Measurements from ENCODE around the gene MBLAC1.

The MBLAC1 gene, protein sequence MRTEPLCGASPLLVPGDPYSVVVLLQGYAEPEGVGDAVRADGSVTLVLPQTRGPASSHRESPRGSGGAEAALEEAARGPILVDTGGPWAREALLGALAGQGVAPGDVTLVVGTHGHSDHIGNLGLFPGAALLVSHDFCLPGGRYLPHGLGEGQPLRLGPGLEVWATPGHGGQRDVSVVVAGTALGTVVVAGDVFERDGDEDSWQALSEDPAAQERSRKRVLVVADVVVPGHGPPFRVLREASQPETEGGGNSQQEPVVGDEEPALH

DNA sequence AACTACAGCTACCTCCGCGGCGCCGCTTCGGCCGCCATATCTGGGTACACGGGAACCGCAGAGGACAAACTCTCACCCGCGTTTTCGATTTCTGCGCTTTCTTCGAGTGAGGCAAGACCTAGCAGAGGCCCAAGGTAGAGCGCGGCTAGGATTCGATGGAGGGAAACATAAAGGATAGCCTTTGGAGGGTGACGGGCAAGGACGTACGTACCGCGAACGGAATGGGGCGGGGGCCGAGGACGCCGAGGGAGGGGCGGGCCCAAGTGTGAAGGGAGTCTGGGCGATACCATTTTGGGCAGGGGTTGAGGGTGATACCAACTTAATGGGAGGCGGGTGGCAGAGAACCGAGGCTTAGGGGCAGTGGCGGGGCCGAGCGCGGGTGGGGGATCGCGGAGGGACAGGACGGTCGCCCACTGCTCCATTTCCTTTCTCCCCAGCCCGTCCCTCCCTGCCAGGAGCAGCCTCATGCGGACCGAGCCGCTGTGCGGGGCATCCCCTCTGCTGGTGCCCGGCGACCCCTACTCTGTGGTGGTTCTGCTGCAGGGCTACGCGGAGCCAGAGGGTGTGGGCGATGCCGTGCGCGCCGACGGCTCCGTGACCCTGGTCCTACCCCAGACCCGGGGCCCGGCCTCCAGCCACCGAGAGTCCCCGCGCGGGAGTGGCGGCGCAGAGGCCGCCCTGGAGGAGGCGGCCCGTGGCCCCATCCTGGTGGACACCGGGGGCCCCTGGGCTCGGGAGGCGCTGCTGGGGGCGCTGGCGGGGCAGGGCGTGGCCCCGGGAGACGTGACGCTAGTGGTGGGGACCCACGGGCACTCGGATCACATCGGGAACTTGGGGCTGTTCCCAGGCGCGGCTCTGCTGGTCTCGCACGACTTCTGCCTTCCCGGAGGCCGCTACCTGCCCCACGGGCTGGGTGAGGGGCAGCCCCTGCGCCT lies at the start of gene MBLAC1:
TSS of gene MBLAC1 (plus strand) at position 37 of the 935 bp plus-strand sequence. CDS start at position 466, 429 bp downstream.
- DNase-seq (ENCODE audit: low read depth) = peak; percentile 83

DNA sequence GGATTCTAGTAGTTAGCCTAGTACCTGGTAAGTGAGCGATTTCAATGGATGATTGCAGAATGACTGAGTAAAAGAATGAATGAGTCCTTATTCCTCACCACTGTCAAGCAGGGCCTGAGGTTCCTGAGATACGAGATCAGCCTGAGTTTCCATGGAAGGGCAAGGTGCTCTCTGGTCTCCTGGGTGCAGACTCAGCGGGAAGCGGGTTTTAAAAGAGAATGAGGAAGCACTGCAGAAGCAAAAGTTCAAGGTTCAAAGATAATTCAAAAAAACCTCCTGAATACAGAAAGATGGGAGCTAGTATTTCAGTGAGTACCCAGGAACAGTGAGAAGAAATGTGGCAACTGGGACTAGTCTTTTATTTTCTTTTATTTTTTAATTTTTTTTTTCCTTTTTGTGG lies 49.6 kb upstream of the MBLAC1 start:
- no peak for DNase-seq (ENCODE audit: low read depth)

DNA sequence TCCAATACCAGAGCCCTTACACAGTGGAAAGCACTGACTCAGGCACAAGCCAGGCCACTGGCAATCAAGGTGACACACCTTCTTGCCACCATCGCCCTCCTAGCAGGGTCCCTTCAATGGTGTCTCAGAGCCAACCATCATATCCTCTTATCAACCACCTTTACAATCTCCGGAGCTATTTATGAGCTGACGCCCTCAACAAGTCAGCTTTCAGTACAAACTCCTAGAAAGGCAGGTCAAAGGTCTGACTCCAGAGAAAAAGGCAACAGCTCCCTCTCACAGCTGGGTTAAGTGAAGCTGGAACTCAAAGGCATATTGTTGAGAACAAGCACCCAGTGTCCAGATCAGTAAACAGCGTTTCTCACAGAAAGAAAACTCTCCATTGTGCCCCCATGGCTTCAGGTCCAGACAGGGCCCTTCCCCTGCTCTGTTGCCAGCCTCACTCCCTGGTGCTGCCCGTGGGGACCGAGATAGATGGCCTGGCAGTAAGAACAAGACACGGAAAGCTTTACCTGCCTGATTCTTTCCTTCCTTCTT lies 47.7 kb upstream of the MBLAC1 start:
- no peak for DNase-seq (ENCODE audit: low read depth)

DNA sequence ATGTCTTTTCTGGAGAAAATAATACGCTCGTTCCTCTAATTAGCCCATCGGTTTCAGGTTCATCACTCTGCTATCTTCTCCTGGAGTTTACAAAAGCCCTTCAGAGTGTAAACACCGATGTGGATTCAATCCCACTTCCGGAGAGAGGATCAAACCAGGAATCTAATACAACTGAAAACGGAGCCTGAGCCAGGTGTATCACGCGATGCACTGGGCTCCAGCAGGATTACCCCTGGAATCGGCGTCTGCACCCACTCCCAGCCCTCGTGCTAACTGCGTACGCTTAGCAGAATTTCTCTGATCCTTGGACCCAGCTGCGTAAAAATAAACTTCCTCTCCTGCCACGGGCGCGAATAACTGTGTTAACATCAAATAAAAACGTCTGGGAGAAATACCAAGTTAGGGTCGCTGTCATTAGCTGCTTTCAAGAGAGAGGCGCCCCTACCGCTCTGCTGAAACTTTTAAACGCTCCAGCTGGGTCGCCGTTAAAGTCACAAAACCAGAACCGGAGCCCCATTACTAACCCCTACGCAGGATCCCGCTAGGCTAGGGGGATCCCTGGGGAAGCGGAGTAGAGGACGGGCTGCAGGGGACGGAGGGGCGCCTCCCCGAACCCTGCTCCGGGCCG lies 45.7 kb upstream of the MBLAC1 start:
- DNase-seq (ENCODE audit: low read depth) = no peak

DNA sequence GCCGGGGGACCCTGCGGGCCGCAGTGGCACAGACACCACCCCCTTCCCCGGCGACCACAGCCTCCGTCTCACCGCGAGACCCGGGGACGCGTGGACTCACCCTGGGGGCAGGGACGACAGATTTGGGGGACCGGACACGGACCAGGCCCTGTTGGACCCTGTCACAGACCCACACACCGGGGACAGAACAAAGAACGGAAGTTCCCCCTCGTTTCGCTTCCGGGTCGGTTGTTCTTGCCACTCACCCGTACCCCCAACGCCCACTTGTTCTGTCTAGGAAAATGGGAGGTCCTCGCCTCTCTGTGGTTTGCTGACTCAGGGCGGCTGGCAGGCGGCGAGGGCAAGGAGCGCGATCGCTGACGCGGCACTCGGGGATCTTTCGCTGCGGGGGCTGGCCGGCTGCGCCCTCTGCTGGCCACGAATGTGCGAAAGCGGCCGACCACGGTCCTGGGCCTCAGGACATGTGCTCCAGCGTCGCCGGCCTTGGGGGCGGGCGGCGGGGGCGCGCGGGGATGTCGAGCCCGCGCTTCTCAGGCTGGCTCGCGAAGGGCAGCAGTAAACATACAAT lies 45.1 kb upstream of the MBLAC1 start, which contains the start of gene ZNF3:
TSS of gene ZNF3 (minus strand) at position 189 of the 568 bp plus-strand sequence. CDS start 4,366 bp downstream, outside the sequence.
- peak; percentile 98 for DNase-seq (ENCODE audit: low read depth)

DNA sequence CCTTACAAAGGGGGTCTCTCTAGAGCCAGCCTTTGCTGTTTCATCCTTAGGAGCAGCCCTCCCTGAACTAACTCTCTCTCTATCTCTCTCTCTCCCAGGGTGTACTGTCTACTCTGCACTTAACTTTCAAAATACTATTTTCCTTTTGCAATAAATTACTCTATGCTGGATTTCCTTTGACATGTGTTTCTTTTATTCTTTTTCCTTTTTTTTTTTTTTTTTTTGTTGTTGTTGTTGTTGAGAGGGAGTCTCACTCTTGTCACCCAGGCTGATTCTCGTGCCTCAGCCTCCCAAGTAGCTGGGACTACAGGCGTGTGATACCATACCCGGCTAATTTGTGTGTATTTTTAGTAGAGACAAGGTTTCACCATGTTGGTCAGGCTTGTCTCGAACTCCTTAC lies 43.8 kb upstream of the MBLAC1 start:
- DNase-seq (ENCODE audit: low read depth) = no peak

DNA sequence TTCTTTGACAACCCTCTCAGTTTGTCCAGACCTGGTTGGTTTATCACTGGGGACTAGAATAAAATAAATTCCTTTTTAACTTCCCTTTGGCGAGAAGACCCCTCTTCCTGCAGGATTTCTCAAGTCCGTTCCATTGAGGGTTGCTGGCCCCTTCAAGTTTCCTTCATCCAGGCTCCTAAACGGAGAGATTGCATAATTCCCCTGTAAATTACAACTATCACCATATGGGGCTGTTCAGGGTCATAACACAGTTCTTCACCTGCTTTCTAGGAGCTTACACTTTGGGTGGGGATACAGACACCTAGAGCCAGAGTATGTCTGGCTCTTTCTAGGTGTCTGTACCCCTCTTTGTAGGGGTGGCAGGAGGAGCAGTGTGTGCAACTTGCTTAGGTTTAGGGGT lies 41.3 kb upstream of the MBLAC1 start:
- DNase-seq (ENCODE audit: low read depth) = no peak

DNA sequence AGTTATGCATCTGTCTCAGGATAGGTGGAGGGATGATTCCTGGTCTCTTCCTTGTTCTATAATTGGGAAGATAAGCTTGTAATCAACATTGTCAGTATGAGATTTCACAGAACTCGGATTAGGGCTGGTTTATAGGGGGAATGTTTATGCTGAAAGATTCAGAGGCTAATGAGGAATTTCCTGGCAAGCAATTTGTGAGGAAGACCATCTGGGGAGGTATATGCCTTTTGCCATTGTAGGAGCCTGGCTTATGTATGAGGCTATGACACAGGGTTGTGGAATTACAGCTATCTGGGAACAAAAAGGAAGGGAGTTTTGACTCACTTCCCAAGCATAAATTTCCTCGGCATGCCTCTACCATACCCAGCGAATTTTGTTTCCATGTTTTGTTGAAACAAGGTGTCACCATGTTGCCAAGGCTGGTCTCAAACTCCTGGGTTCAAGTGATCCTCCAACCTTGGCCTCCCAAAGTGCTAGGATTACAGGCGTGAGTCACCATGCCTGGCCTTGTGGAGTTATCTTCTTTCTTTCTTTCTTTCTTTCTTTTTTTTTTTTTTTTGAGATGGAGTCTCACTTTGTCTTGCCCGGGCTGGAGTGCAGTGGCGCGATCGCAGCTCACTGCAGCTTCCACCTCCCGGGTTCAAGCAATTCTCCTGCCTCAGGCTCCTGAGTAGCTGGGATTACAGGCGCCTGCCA lies 39.6 kb upstream of the MBLAC1 start:
- peak; percentile 60 for DNase-seq (ENCODE audit: low read depth)

DNA sequence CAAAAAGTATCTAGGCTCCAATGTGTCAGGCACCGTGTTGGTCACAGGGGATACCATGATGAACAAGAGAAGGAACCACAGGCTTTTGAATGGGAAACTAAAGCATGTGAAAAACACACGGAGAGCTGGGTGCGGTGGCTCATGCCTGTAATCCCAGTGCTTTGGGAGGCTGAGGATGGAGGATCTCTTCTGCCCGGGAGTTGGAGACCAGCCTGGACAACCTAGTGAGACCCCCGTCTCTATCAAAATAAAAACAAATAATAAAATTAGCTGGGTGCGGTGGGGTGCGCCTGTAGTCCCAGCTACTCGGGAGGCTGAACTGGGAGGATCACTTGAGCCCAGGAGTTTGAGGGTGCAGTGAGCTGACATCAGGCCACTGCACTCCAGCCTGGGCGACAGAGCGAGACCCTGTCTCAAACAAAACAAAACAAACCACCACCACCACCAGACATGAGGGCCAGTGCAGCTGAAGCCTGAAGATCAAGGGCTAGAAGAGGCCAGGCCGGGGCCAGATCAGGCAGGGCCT lies 38.6 kb upstream of the MBLAC1 start:
- DNase-seq (ENCODE audit: low read depth) = no peak

DNA sequence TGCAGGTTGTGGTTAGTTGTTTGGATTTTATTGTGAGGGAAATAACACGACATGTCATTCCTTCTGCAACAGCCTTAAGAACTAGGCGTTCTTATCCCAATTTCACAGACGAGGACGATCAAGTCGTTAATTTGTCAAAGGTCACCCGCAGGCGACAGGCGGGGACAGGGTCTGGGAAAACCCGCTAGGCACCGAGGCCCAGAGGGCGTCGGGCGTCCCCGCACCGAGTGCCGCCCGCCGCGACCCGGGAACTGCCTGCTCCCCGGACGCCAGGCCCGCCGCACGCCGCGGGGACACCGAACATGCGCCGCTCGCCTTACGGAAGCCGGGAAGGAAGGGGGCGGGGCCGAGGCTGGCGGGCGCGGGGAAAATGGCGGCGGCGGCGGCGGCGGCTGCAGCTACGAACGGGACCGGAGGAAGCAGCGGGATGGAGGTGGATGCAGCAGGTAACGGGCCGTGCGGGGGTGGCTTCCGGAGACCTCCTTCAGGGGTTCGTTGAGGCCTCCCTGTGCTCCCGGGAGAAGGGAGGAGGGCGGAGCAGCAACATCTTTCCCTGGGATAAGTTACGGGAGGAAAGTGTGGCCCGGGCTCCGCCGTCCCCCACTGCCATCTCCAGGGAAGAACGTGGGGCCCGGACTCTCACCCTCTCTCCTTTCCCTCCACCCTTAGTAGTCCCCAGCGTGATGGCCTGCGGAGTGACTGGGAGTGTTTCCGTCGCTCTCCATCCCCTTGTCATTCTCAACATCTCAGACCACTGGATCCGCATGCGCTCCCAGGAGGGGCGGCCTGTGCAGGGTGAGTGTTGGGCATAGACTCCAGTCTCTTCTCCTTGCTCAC lies 37.9 kb upstream of the MBLAC1 start, which contains the start of gene COPS6:
TSS of gene COPS6 (plus strand) at position 349 of the 837 bp plus-strand sequence. CDS start at position 371, 22 bp downstream.
- DNase-seq (ENCODE audit: low read depth) = no peak

DNA sequence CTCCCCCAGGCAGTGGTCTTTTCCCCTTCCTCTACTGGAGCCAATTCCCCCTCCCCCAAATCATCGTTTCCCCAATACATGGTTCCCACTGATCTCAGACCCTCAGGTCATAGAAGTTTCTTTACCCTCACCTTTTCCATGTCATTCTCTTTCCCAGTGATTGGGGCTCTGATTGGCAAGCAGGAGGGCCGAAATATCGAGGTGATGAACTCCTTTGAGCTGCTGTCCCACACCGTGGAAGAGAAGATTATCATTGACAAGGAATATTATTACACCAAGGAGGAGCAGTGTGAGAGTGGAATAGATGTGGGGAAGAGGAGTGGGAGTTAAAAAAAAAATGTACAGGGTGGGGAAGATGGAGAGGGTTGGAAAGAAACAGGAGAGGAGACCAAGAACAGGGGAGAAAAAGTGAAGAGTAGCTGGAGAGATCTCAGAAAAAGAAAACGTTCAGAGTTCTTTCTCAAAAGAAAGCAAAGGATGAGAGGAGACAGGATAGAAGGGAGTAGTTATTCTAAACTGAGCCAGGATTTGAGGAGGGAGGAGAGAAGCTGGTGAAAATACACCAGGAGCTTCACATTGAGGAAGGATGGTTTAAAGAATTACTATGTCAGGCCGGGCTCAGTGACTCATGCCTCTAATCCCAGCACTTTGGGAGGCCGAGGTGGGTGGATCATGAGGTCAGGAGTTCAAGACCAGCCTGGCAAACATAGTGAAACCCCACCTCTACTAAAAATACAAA lies 37.1 kb upstream of the MBLAC1 start:
- no peak for DNase-seq (ENCODE audit: low read depth)

DNA sequence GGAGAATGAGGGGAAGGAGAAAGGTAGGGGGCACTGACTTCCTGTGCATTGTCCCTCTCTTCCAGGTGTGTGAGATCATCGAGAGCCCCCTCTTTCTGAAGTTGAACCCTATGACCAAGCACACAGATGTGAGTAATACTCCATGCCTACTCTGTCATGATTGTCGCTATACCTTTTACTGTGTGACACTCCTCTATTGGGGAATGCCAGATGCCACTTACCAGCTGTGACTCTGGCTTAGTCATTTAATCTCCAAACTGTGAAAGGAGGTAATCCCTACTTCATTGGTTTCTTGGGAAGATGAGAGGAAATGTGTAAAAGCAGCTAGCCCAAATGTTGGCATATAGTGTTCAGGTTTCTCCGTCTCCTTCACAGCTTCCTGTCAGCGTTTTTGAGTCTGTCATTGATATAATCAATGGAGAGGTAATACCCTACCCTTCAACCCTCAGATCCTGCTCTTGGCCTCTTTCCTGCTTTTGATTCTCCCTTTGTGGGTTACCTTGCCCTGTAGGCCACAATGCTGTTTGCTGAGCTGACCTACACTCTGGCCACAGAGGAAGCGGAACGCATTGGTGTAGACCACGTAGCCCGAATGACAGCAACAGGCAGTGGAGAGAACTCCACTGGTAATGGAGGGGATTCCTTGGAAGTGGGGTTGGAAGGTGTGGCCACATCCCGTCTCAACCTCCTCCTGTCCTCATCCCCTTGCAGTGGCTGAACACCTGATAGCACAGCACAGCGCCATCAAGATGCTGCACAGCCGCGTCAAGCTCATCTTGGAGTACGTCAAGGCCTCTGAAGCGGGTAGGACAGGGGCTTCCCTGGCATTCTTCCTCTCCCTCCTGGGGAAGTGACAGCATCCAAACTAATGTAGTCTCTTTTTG lies 36.0 kb upstream of the MBLAC1 start:
- DNase-seq (ENCODE audit: low read depth) = no peak

DNA sequence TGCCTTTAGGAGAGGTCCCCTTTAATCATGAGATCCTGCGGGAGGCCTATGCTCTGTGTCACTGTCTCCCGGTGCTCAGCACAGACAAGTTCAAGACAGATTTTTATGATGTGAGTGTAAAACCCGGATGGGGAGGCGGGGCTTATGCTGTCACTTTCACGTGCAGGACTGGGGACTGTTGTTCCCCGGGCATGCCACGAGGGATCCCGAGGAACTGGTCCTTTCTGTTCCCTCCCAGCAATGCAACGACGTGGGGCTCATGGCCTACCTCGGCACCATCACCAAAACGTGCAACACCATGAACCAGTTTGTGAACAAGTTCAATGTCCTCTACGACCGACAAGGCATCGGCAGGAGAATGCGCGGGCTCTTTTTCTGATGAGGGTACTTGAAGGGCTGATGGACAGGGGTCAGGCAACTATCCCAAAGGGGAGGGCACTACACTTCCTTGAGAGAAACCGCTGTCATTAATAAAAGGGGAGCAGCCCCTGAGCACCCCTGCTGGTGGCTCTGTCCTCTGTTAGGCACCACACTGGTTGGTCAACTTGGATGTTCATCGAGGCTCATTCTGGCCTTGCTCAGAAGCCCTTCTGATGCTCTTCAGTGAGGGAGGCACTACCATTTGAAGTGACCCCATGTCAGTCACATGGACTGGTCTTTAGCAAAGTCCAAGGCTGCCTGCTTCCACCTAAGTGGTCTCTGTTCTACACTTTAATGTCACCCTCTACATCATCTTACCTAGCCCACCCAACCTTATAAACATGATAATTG lies 35.2 kb upstream of the MBLAC1 start:
- no peak for DNase-seq (ENCODE audit: low read depth)

DNA sequence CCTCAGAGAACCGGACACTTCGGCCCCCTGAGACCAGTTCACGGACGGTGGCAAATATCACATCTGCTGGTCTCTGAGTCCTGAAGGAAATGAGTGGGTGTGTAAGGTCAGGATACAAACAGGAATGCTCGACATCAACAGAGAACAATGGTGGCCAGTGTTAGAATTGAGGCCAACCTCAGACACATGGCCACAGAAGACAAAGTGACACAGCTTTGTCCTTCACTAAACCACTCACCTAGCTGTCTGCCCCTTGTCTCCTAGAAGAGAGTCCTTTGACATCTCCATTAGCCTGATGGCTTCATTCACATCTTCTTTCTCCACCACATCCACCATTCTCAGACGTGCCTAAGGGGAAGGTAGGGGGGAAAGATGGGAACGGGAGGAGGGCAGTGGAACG lies 33.7 kb upstream of the MBLAC1 start:
- no peak for DNase-seq (ENCODE audit: low read depth)

DNA sequence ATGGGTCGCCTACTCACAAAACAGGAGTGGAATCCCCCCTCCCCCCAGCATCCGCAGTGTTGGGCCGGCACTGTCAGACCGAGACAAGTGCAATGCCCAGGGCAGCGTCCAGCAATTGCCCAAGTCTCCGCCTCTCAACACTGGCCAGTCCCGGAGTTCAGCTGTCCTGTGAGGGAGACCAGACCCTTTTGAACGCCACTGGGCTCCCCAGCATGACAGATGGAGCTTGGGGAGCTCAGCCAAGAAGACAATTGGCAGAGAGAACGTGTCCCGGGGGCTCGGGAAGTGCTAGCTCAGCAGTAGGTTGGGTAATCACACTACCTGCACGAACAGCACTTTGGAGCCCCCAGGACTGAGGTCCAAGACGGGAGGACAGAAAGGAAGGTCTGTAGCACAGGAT lies 33.3 kb upstream of the MBLAC1 start:
- DNase-seq (ENCODE audit: low read depth) = no peak

DNA sequence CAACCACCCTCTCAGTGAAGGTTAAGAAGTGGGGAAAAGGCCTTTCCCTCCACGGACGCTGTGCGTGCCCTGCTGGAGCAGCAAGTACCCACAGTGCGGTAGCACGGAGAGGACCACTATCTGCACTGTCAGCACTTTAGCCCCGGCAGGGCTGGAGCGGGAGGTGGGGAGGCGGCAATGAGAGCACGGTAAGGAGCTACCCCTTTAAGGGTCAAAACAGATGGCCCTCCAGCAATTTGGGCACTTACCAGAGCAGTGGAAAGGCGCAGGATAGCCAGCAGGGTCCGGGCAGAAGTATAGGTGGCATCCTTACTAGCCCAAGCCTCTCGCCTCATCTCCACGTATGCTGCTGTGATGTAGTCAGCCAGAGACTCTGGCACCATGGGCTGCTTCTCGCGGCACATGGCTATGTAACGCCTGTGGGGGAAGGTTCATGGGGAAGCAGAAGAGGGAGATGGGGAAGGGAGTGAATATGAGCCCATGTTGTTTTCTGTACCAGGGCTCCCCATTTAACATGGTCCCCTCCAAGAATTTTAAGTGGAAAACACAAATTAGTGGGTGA lies 32.8 kb upstream of the MBLAC1 start:
- DNase-seq (ENCODE audit: low read depth) = no peak

DNA sequence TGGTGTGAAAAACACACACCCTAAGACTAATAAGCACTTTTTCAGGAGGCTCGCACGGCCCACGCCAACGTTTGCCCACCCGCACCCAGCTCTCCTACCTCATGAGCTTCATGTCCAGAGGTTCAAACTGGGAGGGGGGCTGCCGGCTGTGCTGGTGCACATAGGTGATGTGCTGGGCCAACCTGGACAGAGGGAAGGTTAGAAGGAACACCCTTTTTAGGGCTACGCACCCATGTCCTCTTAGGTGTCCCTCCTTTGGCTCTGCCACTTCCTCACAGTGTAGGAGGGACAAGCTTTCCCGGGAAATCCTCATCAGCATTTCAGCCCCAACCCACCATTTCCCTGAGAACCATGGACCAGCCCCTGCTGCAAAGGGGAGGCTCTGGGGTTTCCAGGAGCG lies 31.5 kb upstream of the MBLAC1 start:
- no peak for DNase-seq (ENCODE audit: low read depth)

Data from fibroblast of the conjunctiva (primary cell).